Heart right ventricle (tissue), 16 donors: Measurements from ENCODE around the gene GLP1R. TPM values are rescaled to one million over a fixed set of nuclear protein-coding genes. Genes with fewer than 3 reads are reported as not detected.

Source experiments
- ATAC-seq, 8 donors: fragments of 200-7000 bp; cut with Tn5 transposase; one replicate each; pipeline ENCODE4 v1.9.1; 2020; ENCODE audit warnings: mild to moderate bottlenecking in 8 of 8, moderate library complexity in 8 of 8, moderate number of reproducible peaks in 1 of 8
- DNase-seq, 2 donors: peaks; one replicate each; pipeline ENCODE4 v3.0.0-alpha.2; 2020
- H3K27ac ChIP-seq, 10 donors: fragments of 200-600 bp; sonication (generic) in 2 of 10; one replicate each; pipeline versions ENCODE4 v1.5.0 to v1.8.0; 2020 to 2022; ENCODE audit warnings: mild to moderate bottlenecking in 3 of 10
- H3K27me3 ChIP-seq, 7 donors: fragments of 200-600 bp; one replicate each; pipeline ENCODE4 v1.8.0; 2021 to 2022; ENCODE audit warnings: mild to moderate bottlenecking in 2 of 7
- H3K36me3 ChIP-seq, 9 donors: fragments of 200-600 bp; sonication (generic) in 1 of 9; one replicate each; pipeline versions ENCODE4 v1.5.0 to v1.8.0; 2020 to 2022; ENCODE audit warnings: mild to moderate bottlenecking in 2 of 9
- H3K4me1 ChIP-seq, 9 donors: fragments of 200-600 bp; sonication (generic) in 1 of 9; one replicate each; pipeline versions ENCODE4 v1.5.0 to v1.8.0; 2020 to 2022; ENCODE audit warnings: mild to moderate bottlenecking in 4 of 9
- H3K4me3 ChIP-seq, 10 donors: fragments of 200-600 bp; sonication (generic) in 2 of 10; one replicate each; pipeline versions ENCODE4 v1.5.0 to v1.8.0; 2020 to 2022; ENCODE audit warnings: mild to moderate bottlenecking in 7 of 10, moderate library complexity in 2 of 10
- H3K9me3 ChIP-seq, 11 donors: fragments of 200-600 bp in 10 of 11; sonication (generic) in 2 of 11; one replicate each; pipeline versions ENCODE4 v1.5.0 to v1.8.0; 2013 to 2022; ENCODE audit warnings: mild to moderate bottlenecking in 2 of 11, control low read depth in 1 of 11, moderate library complexity in 1 of 11
- WGBS, 2 donors: extraction: QIAGEN DNeasy Blood & Tissue Kit; methylation state at CpG; one replicate each; pipeline ENCODE4 v1.1.7; 2013; ENCODE audit warnings: inconsistent platforms in 1 of 2; 5-methylcytosine and 5-hydroxymethylcytosine counted together
- intact Hi-C, 10 donors: fragments of 100-400 bp; cut with DNase I; formaldehyde crosslinking; loops; one replicate each; pipeline versions ENCODE4 v1.11.1 to v1.14.2; 2022
- polyA plus RNA-seq, 2 donors: library from polyadenylated mRNA; stranded (reverse); fragments of 200-250 nt; gene quantifications; one replicate each; pipeline ENCODE4 v1.2.3, GENCODE V29; 2013
- total RNA-seq, 10 donors: library from RNA; stranded (reverse); fragmentation: NEBNext Ultra II Directional in 3 of 10; extraction: Animal tissue kit (Norgen Biotek cat#: 25700) in 3 of 10; gene quantifications; one replicate each; pipeline versions ENCODE4 v1.2.1 to v1.2.4, GENCODE V29; 2021 to 2023
- TF ChIP-seq, protein P1 (sequence below), 9 donors: fragments of 200-600 bp; sonication (generic) in 2 of 9; IDR thresholded peaks; one replicate each; pipeline versions ENCODE4 v1.5.0 to v1.8.0; 2021 to 2022; ENCODE audit warnings: antibody characterized with exemption in 9 of 9, mild to moderate bottlenecking in 5 of 9, moderate library complexity in 1 of 9
- donor health status: Arrhythmogenic right ventricular cardiomyopathy.
- donor health status: ischemic (EF 13 %, LVEDD 7.1; RV severe dilation, severe dysfunction).
- donor health status: healthy with polysubstance abuse.
- donor health status: DM: no; HTN: yes; CAD: no.
- donor health status: DM: no; HTN: no; CAD: no.
- donor health status: ischemic (EF 25% LVEDD 6.9; RV normal size, moderate dysfunction).
- donor health status: ischemic (EF 25% LVEDD 5.7; RV mildly dilated, moderate dysfunction).
- donor health status: healthy.
- donor health status: DM: yes; HTN: yes; CAD: no.
- donor health status: Ischemic cardiomyopathy.
- donor health status: ischemic (EF 35%, LVEDD 5.7; RV mildly dilated, moderate dysfunction).
- donor health status: nonischemic (EF 11% LVEDD 7.7; RV severe dilation, severe dysfunction).
- donor health status: DM: yes; HTN: yes; CAD: no.
- donor health status: PGD.
- donor health status: ischemic (EF 29% LVEDD 5.4; RV normal size, mild dysfunction).
- donor health status: nonischemic (EF 23%, LVEDD 6.1; RV moderate dilation, normal function).

The GLP1R gene
- total and polyA plus RNA-seq, 12 donors: 0.39 to 5.9 (median 1.8) TPM

DNA sequence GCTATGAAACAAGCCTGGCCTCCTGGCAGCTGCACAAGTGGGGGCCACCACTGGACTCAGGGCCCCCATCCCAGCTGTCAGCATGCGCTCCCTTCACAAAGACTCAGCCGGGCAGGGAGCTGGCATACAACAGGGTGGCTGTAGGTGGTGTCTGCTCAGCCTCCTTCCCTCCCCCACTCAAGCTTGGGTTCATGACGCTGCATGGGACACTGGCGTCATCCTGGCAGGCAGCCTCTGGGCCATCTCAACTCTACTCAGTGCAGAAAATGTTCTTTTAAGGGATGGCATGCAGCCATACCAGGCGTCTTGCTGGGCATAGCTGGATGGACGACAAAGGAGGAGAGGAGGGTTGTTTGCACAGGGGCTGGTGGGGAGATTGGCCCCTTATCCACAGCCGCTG, 35.9 kb downstream of the GLP1R start:
- DNase-seq (no peak), ATAC-seq (peak in 5 of 8 donors; percentile 22 to 70 (median 36))
- 54 to 68% methylated on average over 7 of the region's 7 CpGs for WGBS, 2 donors
- no peaks in the 10 kb centered on the region for H3K36me3 ChIP-seq
- H3K4me1 ChIP-seq: peaks cover 0 to 16% (median 10%) of the 10 kb centered on the region in 9 donors
- H3K4me3 ChIP-seq: no peak overlapping the region
- H3K27me3 ChIP-seq: peaks cover 0 to 30% (median 3%) of the 10 kb centered on the region in 7 donors
- intact Hi-C loops: loop anchor here in 1 of 10 donors (10.0 kb wide), 1 partner anchor 110 kb away; no protein-coding TSS in a partner anchor
- TF ChIP-seq, protein P1, sequence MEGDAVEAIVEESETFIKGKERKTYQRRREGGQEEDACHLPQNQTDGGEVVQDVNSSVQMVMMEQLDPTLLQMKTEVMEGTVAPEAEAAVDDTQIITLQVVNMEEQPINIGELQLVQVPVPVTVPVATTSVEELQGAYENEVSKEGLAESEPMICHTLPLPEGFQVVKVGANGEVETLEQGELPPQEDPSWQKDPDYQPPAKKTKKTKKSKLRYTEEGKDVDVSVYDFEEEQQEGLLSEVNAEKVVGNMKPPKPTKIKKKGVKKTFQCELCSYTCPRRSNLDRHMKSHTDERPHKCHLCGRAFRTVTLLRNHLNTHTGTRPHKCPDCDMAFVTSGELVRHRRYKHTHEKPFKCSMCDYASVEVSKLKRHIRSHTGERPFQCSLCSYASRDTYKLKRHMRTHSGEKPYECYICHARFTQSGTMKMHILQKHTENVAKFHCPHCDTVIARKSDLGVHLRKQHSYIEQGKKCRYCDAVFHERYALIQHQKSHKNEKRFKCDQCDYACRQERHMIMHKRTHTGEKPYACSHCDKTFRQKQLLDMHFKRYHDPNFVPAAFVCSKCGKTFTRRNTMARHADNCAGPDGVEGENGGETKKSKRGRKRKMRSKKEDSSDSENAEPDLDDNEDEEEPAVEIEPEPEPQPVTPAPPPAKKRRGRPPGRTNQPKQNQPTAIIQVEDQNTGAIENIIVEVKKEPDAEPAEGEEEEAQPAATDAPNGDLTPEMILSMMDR (IDR thresholded peaks at IDR 0.05): no peak
- no peak overlapping the region for H3K27ac ChIP-seq
- H3K9me3 ChIP-seq: no peaks in the 10 kb centered on the region

DNA sequence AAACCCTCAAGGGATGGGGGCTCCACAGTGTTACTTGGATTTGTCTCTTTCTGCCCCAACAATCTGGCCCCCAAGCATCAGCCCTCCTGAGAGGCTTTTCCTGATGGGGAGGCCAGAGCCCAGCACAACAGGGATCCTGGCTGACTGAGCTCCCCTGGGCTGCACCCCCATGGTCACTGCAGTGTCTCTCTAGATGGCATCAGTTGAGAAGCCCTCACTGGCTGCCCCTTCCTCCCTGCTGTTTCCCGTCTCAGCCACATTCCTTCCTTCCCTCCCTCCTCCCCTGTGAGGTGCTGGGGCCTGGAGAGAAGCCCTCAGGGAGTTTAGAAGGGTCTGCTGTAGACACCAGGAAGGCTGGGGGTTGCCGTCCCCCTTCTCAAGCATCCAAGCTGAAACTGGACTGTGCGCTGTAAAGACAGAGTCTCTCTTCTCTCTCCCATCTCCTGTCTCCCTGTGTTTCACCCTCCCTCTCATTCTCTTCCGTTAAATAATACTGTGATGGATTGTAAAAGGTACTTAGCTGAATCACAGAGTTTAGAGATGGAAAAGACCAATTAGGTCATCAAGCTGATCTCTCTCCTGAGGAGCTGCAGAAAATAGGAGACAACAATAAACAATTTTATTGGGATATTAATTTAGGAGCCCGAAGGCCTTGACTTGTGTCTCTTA, 36.7 kb downstream of the GLP1R start:
- Histone ChIP-seq H3K4me1 (peaks cover 0 to 16% (median 12%) of the 10 kb centered on the region in 9 donors), H3K4me3 (no peak overlapping the region), H3K27ac (no peak overlapping the region), H3K36me3 (no peaks in the 10 kb centered on the region), H3K27me3 (peaks cover 0 to 30% (median 3%) of the 10 kb centered on the region in 7 donors), H3K9me3 (no peaks in the 10 kb centered on the region)
- intact Hi-C loops: loop anchor here in 9 of 10 donors (5.0 to 10.0 kb wide), 4 partner anchors 110 to 227 kb away; partner anchors contain the start of gene KCNK17 (in 1 of the 9)
- no peak for ATAC-seq
- WGBS, 2 donors: 66 to 72% methylated on average over 5 of the region's 5 CpGs
- DNase-seq: no peak
- TF ChIP-seq, protein P1 (IDR thresholded peaks at IDR 0.05): no peak

DNA sequence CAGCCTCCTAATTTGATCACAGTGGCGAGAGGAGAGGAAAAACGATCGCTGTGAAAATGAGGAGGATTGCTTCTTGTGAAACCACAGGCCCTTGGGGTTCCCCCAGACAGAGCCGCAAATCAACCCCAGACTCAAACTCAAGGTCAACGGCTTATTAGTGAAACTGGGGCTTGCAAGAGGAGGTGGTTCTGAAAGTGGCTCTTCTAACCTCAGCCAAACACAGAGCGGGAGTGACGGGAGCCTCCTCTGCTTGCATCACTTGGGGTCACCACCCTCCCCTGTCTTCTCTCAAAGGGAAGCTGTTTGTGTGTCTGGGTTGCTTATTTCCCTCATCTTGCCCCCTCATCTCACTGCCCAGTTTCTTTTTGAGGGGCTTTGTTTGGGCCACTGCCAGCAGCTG, 37.7 kb downstream of the GLP1R start:
- no peaks in the 10 kb centered on the region for H3K9me3 ChIP-seq
- TF ChIP-seq, protein P1 (IDR thresholded peaks at IDR 0.05): no peak
- no peak overlapping the region for H3K27ac ChIP-seq
- intact Hi-C loops: loop anchor here in 9 of 10 donors (2.0 to 10.0 kb wide), 5 partner anchors 111 to 226 kb away; partner anchors contain the start of gene KCNK17 (in 1 of the 9)
- ATAC-seq (no peak), DNase-seq (no peak)
- no peak overlapping the region for H3K4me3 ChIP-seq
- no peaks in the 10 kb centered on the region for H3K36me3 ChIP-seq
- H3K27me3 ChIP-seq: peaks cover 0 to 36% (median 3%) of the 10 kb centered on the region in 7 donors
- H3K4me1 ChIP-seq: peaks cover 0 to 16% (median 12%) of the 10 kb centered on the region in 9 donors
- 71% methylated on average over 7 of the region's 7 CpGs for WGBS, 2 donors

DNA sequence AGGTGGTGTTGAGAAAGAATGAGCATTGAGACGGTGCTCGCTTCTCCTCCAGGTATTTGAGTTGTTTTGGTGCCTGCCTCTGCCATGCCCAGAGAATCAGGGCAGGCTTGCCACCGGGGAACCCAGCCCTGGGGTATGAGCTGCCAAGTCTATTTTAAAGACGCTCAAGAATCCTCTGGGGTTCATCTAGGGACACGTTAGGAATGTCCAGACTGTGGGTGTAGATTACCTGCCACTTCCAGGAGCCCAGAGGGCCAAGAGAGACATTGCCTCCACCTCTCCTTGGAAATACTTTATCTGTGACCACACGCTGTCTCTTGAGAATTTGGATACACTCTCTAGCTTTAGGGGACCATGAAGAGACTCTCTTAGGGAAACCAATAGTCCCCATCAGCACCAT, 38.1 kb downstream of the GLP1R start:
- ATAC-seq: peak in 2 of 8 donors; percentile 26

More for the DNA sequence above, 38.1 kb downstream of the GLP1R start:
- no peak overlapping the region for H3K27ac ChIP-seq
- 29 to 42% methylated on average over 6 of the region's 6 CpGs for WGBS, 2 donors
- H3K4me1 ChIP-seq: peaks cover 0 to 16% (median 12%) of the 10 kb centered on the region in 9 donors
- TF ChIP-seq, protein P1 (IDR thresholded peaks at IDR 0.05): no peak
- H3K27me3 ChIP-seq: peaks cover 0 to 37% (median 3%) of the 10 kb centered on the region in 7 donors
- H3K9me3 ChIP-seq: no peaks in the 10 kb centered on the region
- no peak overlapping the region for H3K4me3 ChIP-seq
- intact Hi-C loops: loop anchor here in 9 of 10 donors (2.0 to 10.0 kb wide), 5 partner anchors 112 to 226 kb away; partner anchors contain the start of gene KCNK17 (in 1 of the 9)
- no peak for DNase-seq
- H3K36me3 ChIP-seq: no peaks in the 10 kb centered on the region
